Astrocyte (in vitro differentiated cells and primary cell): Measurements from ENCODE around the gene STRN4. TPM values are rescaled to one million over a fixed set of nuclear protein-coding genes. Genes with fewer than 3 reads are reported as not detected.
A peak's percentile ranks its signal among the peaks of the same experiment; 100 is the strongest.

Experiments used
- DNase-seq: peaks from one replicate; pipeline ENCODE4 v3.0.0-alpha.2; 2010; ENCODE audit warnings: low read depth
- FAIRE-seq: peaks from 2 replicates; lab custom pipeline; 2011; peaks lifted over from hg19 to GRCh38; lab: Jason Lieb, UNC
- H2AFZ ChIP-seq: 2 replicates; pipeline ENCODE4 v1.6.0; 2012; ENCODE audit warnings: low read depth, low read length, inconsistent platforms
- H3K27ac ChIP-seq: 2 replicates; pipeline ENCODE4 v1.5.1; 2011; ENCODE audit warnings: low read depth, low read length, inconsistent platforms
- H3K27me3 ChIP-seq: 2 replicates; pipeline ENCODE4 v1.6.0; 2011; ENCODE audit warnings: low read length, inconsistent platforms; ENCODE audit not compliant: insufficient read depth
- H3K36me3 ChIP-seq: 2 replicates; pipeline ENCODE4 v1.5.1; 2011; ENCODE audit warnings: low read length, inconsistent platforms; ENCODE audit not compliant: insufficient read depth
- H3K4me1 ChIP-seq: 2 replicates; pipeline ENCODE4 v1.5.1; 2011; ENCODE audit warnings: low read length, inconsistent platforms; ENCODE audit not compliant: insufficient read depth
- H3K4me2 ChIP-seq: 2 replicates; pipeline ENCODE4 v1.6.0; 2012; ENCODE audit warnings: low read length, inconsistent platforms
- H3K4me3 ChIP-seq: 2 replicates; pipeline ENCODE4 v1.5.1; 2011; ENCODE audit warnings: low read depth, mild to moderate bottlenecking, low read length, inconsistent platforms; ENCODE audit not compliant: insufficient read depth
- H3K79me2 ChIP-seq: 2 replicates; pipeline ENCODE4 v1.6.0; 2012; ENCODE audit warnings: mild to moderate bottlenecking, low read length, inconsistent platforms; ENCODE audit not compliant: insufficient read depth
- H3K9ac ChIP-seq: 2 replicates; pipeline ENCODE4 v1.6.0; 2012; ENCODE audit warnings: mild to moderate bottlenecking, low read length, inconsistent platforms
- H3K9me3 ChIP-seq: 2 replicates; pipeline ENCODE4 v1.5.1; 2012; ENCODE audit warnings: low read depth, mild to moderate bottlenecking, low read length, inconsistent platforms; ENCODE audit not compliant: insufficient read depth
- H4K20me1 ChIP-seq: 2 replicates; pipeline ENCODE4 v1.6.0; 2012; ENCODE audit warnings: low read length, inconsistent platforms; ENCODE audit not compliant: insufficient read depth
- H3K27ac Mint-ChIP-seq: one replicate; pipeline ENCODE4 v1.8.0; 2021; ENCODE audit warnings: mild to moderate bottlenecking, mixed read lengths; ENCODE audit not compliant: unreplicated experiment
- H3K27me3 Mint-ChIP-seq: one replicate; pipeline ENCODE4 v1.8.0; 2021; ENCODE audit warnings: low read depth, mixed read lengths; ENCODE audit not compliant: unreplicated experiment
- H3K36me3 Mint-ChIP-seq: one replicate; pipeline ENCODE4 v1.8.0; 2021; ENCODE audit warnings: low read depth, mixed read lengths; ENCODE audit not compliant: unreplicated experiment
- H3K4me1 Mint-ChIP-seq: one replicate; pipeline ENCODE4 v1.8.0; 2021; ENCODE audit warnings: low read depth, mixed read lengths; ENCODE audit not compliant: unreplicated experiment
- H3K4me3 Mint-ChIP-seq: one replicate; pipeline ENCODE4 v1.8.0; 2021; ENCODE audit warnings: mild to moderate bottlenecking, moderate library complexity, mixed read lengths; ENCODE audit not compliant: unreplicated experiment
- H3K9me3 Mint-ChIP-seq: one replicate; pipeline ENCODE4 v1.8.0; 2021; ENCODE audit warnings: mild to moderate bottlenecking, mixed read lengths; ENCODE audit not compliant: unreplicated experiment
- EZH2 ChIP-seq: IDR thresholded peaks from 2 replicates; pipeline ENCODE4 v1.6.1; 2012; ENCODE audit warnings: mild to moderate bottlenecking, low read length, inconsistent platforms; ENCODE audit not compliant: insufficient read depth
- total RNA-seq: library from RNA; stranded (reverse); gene quantifications from 2 replicates; pipeline ENCODE4 v1.2.1, GENCODE V29; 2021
- TF ChIP-seq, protein P1 (sequence below): IDR thresholded peaks from 2 replicates; pipeline ENCODE4 v1.5.1; 2011; ENCODE audit warnings: low read depth, mild to moderate bottlenecking, inconsistent platforms, low read length, moderate library complexity; ENCODE audit not compliant: insufficient read depth

STRN4 gene
- total RNA-seq, 1 donor from 2014 or later: 80.8 TPM

DNA sequence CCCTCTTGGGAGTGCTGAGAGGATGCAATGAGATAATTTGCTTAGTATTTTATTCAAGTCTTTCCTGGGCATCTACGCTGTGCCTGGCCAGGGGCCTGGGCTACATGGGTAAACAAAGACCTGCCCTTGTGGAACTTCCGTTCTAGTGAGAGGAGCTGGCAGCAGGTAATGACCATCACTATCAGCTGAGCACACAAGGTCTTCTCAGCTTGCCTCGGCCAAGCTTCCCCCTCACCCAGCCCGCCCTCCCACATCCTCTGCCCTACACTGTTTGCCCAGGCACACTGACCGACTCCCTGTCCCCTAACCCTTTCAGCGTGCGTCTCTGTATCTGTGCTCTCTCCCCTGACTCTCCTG is 9.0 kb downstream of the STRN4 start:
- FAIRE-seq: no peak
- H3K9ac ChIP-seq: no peak overlapping the region

DNA sequence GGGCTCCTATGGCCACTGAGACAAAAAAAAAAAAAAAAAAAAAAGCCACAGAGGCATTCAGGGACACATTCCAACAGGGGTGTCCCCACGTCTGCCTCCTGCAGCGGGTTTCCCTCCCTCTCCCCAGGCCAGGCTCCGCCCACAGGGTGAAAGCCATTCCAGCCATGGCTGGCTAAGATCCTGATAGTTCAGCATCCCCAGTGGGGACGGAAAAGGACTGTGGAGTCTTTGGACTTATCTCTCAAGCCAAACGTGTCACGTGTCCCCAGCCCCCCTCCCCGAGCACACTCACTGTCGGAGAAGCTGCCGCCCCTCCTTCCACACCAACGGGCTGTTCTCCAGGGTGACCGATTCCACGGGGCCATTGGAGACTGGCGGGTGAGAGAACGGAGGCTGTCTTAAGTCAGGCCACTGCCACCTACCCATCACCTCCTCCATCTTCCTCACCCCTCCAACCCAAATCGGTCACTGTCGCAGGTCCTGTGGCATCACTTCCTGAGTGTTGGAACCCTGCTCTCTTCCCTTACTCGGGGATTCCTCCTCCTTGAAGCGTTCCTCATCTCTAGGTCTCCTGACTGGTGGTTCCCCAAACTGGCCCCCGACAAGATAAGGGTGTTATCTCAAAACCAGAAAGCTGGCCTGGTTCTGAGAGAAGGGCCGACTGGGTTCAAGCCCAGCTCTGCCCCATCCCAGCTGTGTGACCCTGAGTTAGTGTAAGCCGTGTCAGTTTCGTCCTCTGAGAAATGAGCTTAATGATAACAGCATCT is 9.5 kb downstream of the STRN4 start:
- no peaks in the 10 kb centered on the region for H3K9me3 ChIP-seq
- Mint-ChIP-seq H3K9me3 (no peaks in the 10 kb centered on the region), H3K36me3 (peaks cover 10% of the 10 kb centered on the region), H3K4me1 (peaks cover 27% of the 10 kb centered on the region), H3K27me3 (no peaks in the 10 kb centered on the region), H3K4me3 (no peak overlapping the region), H3K27ac (peak overlapping the region; percentile 34)
- H3K79me2 ChIP-seq: peaks cover 91% of the 10 kb centered on the region
- TF ChIP-seq, protein P1, sequence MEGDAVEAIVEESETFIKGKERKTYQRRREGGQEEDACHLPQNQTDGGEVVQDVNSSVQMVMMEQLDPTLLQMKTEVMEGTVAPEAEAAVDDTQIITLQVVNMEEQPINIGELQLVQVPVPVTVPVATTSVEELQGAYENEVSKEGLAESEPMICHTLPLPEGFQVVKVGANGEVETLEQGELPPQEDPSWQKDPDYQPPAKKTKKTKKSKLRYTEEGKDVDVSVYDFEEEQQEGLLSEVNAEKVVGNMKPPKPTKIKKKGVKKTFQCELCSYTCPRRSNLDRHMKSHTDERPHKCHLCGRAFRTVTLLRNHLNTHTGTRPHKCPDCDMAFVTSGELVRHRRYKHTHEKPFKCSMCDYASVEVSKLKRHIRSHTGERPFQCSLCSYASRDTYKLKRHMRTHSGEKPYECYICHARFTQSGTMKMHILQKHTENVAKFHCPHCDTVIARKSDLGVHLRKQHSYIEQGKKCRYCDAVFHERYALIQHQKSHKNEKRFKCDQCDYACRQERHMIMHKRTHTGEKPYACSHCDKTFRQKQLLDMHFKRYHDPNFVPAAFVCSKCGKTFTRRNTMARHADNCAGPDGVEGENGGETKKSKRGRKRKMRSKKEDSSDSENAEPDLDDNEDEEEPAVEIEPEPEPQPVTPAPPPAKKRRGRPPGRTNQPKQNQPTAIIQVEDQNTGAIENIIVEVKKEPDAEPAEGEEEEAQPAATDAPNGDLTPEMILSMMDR: no peak
- no peak for TF ChIP-seq EZH2
- H3K4me2 ChIP-seq: no peak overlapping the region
- H3K4me1 ChIP-seq: peaks cover 25% of the 10 kb centered on the region
- no peak overlapping the region for H3K27ac ChIP-seq
- no peak overlapping the region for H3K9ac ChIP-seq
- H2AFZ ChIP-seq: no peak overlapping the region
- DNase-seq (no peak), FAIRE-seq (no peak)
- H4K20me1 ChIP-seq: peaks cover 82% of the 10 kb centered on the region
- no peaks in the 10 kb centered on the region for H3K27me3 ChIP-seq
- no peak overlapping the region for H3K4me3 ChIP-seq
- H3K36me3 ChIP-seq: peaks cover 17% of the 10 kb centered on the region

More for the DNA sequence above, 9.0 kb downstream of the STRN4 start:
- no peak overlapping the region for H2AFZ ChIP-seq
- no peaks in the 10 kb centered on the region for H3K9me3 Mint-ChIP-seq
- TF ChIP-seq, protein P1: no peak
- no peak for TF ChIP-seq EZH2
- no peak overlapping the region for H3K27ac ChIP-seq
- peaks cover 19% of the 10 kb centered on the region for H3K4me1 ChIP-seq
- H3K4me3 Mint-ChIP-seq: peak overlapping the region; percentile 69
- peaks cover 91% of the 10 kb centered on the region for H3K79me2 ChIP-seq
- H3K9me3 ChIP-seq: no peaks in the 10 kb centered on the region
- peaks cover 82% of the 10 kb centered on the region for H4K20me1 ChIP-seq
- H3K27ac Mint-ChIP-seq: no peak overlapping the region
- H3K36me3 Mint-ChIP-seq: peaks cover 5% of the 10 kb centered on the region
- H3K27me3 Mint-ChIP-seq: no peaks in the 10 kb centered on the region
- H3K4me3 ChIP-seq: no peak overlapping the region
- DNase-seq: no peak
- no peaks in the 10 kb centered on the region for H3K27me3 ChIP-seq
- H3K36me3 ChIP-seq: peaks cover 17% of the 10 kb centered on the region
- H3K4me2 ChIP-seq: no peak overlapping the region
- H3K4me1 Mint-ChIP-seq: peaks cover 22% of the 10 kb centered on the region

GRCh38 chr19:46733690-46734292 is 12.5 kb downstream of the STRN4 start:
- no peak overlapping the region for H3K9ac ChIP-seq
- H3K9me3 ChIP-seq: no peaks in the 10 kb centered on the region
- TF ChIP-seq, protein P1: no peak
- no peak for TF ChIP-seq EZH2
- Mint-ChIP-seq H3K36me3 (peaks cover 14% of the 10 kb centered on the region), H3K27ac (no peak overlapping the region), H3K9me3 (no peaks in the 10 kb centered on the region), H3K4me3 (no peak overlapping the region), H3K4me1 (peaks cover 44% of the 10 kb centered on the region), H3K27me3 (no peaks in the 10 kb centered on the region)
- peaks cover 82% of the 10 kb centered on the region for H4K20me1 ChIP-seq
- no peak overlapping the region for H3K27ac ChIP-seq
- H3K79me2 ChIP-seq: peaks cover 87% of the 10 kb centered on the region
- H2AFZ ChIP-seq: no peak overlapping the region
- H3K4me1 ChIP-seq: peaks cover 46% of the 10 kb centered on the region
- peaks cover 27% of the 10 kb centered on the region for H3K36me3 ChIP-seq
- H3K4me2 ChIP-seq: peak overlapping the region; percentile 56
- H3K27me3 ChIP-seq: no peaks in the 10 kb centered on the region
- no peak for DNase-seq
- no peak overlapping the region for H3K4me3 ChIP-seq
- peak; percentile 34 for FAIRE-seq
